IPS-18a (cell line): ENCODE results near the gene ERCC6.

ENCODE experiments used
- H3K27ac ChIP-seq: one replicate; pipeline ENCODE4 v1.5.1; 2013; ENCODE audit warnings: low read length
- H3K27me3 ChIP-seq: one replicate; pipeline ENCODE4 v1.6.1; 2013; ENCODE audit warnings: mild to moderate bottlenecking, low read length; ENCODE audit not compliant: control insufficient read depth, insufficient read depth
- H3K36me3 ChIP-seq: one replicate; pipeline ENCODE4 v1.6.1; 2013; ENCODE audit warnings: low read depth, low read length; ENCODE audit not compliant: control insufficient read depth
- H3K4me1 ChIP-seq: one replicate; pipeline ENCODE4 v1.6.1; 2013; ENCODE audit warnings: low read depth, low read length; ENCODE audit not compliant: control insufficient read depth
- H3K4me3 ChIP-seq: one replicate; pipeline ENCODE4 v1.5.1; 2013; ENCODE audit warnings: low read length
- H3K9ac ChIP-seq: one replicate; pipeline ENCODE4 v1.6.1; 2013; ENCODE audit warnings: mild to moderate bottlenecking, low read length, moderate library complexity
- H3K9me3 ChIP-seq: one replicate; pipeline ENCODE4 v1.6.1; 2013; ENCODE audit warnings: low read depth, low read length; ENCODE audit not compliant: control insufficient read depth

Gene ERCC6

DNA sequence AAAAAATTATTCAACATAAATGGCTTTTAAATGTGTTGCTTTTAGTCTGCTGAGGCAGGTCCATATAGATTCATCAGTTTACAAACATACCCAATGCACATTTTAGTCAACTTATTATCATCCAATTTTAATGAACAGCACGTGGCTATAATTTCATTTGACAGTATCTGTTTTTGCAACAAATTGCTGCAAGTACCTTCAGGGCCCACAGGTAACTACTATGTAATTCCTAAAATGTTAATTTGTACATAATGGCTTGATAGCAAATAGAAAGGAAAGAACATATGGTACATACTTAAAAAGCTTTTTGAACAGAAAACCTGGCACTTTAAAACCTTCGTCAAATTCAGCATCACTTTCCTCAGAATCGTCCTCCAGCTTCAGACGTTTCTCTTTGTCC, 33.3 kb downstream of the ERCC6 start:
- Histone ChIP-seq H3K4me3 (no peak overlapping the region), H3K4me1 (peaks cover 4% of the 10 kb centered on the region), H3K27me3 (no peaks in the 10 kb centered on the region), H3K36me3 (no peaks in the 10 kb centered on the region), H3K9ac (no peak overlapping the region), H3K9me3 (no peaks in the 10 kb centered on the region), H3K27ac (no peak overlapping the region)

DNA sequence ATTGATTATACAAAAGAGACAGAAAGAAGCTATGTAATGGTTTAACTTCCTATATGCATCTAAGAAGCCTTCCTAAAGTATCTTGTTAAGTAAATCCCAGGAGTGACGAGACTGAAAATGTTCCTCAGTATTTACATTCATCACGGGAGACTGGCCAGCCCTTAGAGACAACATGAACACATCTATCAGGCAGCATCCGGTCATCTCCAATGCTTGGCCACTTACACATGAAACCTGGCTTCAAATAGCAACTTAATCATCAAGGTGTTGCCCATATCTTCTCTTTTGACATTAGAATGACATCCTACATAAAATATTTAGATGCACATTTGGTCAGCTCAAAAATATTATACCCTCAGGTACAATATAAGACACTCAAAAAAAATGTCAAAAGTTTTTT, 33.8 kb downstream of the ERCC6 start:
- Histone ChIP-seq H3K4me3 (no peak overlapping the region), H3K9me3 (no peaks in the 10 kb centered on the region), H3K36me3 (no peaks in the 10 kb centered on the region), H3K9ac (no peak overlapping the region), H3K27me3 (no peaks in the 10 kb centered on the region), H3K27ac (no peak overlapping the region), H3K4me1 (peaks cover 4% of the 10 kb centered on the region)

DNA sequence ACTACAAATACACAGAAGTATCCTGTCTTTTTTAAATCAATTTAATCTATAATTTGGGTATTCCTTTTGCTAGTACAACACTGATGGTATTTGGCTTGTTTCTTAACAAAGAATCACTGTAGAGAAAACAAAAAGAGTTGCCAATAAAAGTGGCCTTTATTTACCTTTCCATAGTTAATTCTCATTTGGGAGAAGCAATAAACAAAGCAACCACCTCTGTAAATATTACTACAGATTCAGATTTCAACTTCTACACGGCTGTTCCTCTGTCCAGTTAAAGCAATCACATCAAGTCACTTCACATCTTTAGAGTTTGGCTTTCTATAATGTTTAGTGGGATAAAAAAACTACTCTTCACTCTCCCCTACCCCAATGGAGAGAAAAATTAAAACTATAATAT, 34.4 kb downstream of the ERCC6 start:
- Histone ChIP-seq H3K36me3 (no peaks in the 10 kb centered on the region), H3K4me1 (peaks cover 4% of the 10 kb centered on the region), H3K27ac (no peak overlapping the region), H3K27me3 (no peaks in the 10 kb centered on the region), H3K9ac (no peak overlapping the region), H3K9me3 (no peaks in the 10 kb centered on the region), H3K4me3 (no peak overlapping the region)

DNA sequence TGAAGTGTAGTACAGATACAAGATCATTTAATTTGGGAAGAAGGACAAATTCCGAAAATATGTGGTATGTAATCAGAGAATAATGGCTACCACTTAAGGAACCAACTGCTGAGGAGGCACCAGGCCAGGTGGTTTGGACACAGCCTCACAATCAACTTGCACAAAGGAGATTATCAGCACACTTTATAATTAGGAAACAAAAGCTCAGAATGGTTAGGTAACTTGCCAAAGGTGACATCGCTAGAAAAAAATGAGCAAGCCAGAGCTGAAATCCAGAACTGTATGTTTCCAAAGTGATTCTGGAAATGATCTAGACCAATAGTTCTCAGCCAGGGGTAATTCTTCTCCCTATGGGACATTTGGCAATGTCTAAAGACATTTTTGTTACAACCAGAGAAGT, 36.6 kb downstream of the ERCC6 start:
- peaks cover 4% of the 10 kb centered on the region for H3K4me1 ChIP-seq
- H3K36me3 ChIP-seq, result no peaks in the 10 kb centered on the region
- no peak overlapping the region for H3K27ac ChIP-seq
- H3K27me3 ChIP-seq, result no peaks in the 10 kb centered on the region
- H3K4me3 ChIP-seq, result no peak overlapping the region
- H3K9me3 ChIP-seq, result no peaks in the 10 kb centered on the region
- H3K9ac ChIP-seq, result no peak overlapping the region

DNA sequence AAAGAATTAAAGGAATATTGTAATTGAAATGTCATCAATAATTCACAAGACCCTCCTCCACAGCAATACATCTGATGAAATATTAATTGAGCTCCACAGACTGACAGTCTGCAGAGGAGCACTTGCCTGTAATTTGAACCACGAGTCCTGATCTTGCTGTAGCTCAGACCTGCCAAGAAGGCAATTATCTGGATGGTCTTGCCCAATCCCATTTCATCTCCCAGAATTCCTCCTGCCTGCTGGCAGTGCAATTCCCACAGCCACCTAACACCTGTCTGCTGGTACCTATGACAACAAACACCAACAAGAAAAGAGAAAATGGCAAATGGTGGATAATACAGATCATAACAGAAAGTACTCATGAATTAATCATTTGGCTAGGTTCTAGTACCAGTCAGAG, 38.5 kb downstream of the ERCC6 start:
- H3K27me3 ChIP-seq, result no peaks in the 10 kb centered on the region
- H3K9ac ChIP-seq, result no peak overlapping the region
- H3K4me1 ChIP-seq, result peaks cover 4% of the 10 kb centered on the region
- H3K27ac ChIP-seq, result no peak overlapping the region
- H3K9me3 ChIP-seq, result no peaks in the 10 kb centered on the region
- no peaks in the 10 kb centered on the region for H3K36me3 ChIP-seq
- H3K4me3 ChIP-seq, result no peak overlapping the region

DNA sequence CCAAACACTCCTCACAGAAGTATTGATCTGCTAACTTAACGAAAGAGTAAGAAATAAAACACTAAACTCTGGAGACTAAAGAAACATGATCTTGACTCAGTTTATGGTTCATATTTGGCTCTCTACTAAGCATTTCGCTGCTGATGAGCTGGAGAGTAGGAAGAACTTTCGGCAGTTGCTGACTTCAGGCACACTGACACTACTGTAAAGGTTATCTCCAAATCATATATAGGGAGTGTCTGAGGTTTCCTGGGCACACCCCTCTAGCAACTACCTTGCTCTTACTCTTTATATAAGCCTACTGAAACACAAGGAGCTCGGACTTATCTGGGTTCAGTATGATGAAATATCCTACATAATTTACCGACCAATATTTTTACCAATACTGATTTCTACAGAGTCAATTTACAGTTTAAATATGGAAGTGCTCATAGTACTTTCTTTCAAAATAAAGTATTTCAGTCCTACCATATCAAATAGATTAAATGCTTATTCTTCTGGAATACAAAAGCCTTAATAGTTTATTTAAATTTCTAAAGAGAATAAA, 39.5 kb downstream of the ERCC6 start:
- Histone ChIP-seq H3K4me1 (peaks cover 4% of the 10 kb centered on the region), H3K27ac (no peak overlapping the region), H3K4me3 (no peak overlapping the region), H3K9ac (no peak overlapping the region), H3K36me3 (no peaks in the 10 kb centered on the region), H3K9me3 (no peaks in the 10 kb centered on the region), H3K27me3 (no peaks in the 10 kb centered on the region)

DNA sequence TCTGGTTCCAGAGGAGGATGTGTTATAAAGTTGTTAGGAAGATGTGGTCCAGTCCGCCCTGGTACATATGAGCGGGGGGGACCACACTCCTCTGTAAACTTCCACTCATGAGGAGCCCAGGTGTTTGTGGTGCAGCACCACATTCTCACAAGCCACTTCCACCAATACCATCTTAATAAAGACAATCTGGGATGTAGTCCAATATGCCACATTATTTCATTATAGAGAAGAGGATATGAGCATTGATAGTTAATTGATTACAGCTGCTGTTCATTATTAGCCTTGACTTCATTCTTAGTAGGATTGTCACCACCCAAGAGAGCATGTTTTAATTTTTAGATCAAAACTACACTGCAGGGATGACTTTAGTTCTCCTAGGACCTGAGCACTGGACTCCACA, 40.5 kb downstream of the ERCC6 start:
- Histone ChIP-seq H3K27me3 (no peaks in the 10 kb centered on the region), H3K9ac (no peak overlapping the region), H3K27ac (no peak overlapping the region), H3K36me3 (no peaks in the 10 kb centered on the region), H3K4me1 (peaks cover 4% of the 10 kb centered on the region), H3K9me3 (no peaks in the 10 kb centered on the region), H3K4me3 (no peak overlapping the region)

DNA sequence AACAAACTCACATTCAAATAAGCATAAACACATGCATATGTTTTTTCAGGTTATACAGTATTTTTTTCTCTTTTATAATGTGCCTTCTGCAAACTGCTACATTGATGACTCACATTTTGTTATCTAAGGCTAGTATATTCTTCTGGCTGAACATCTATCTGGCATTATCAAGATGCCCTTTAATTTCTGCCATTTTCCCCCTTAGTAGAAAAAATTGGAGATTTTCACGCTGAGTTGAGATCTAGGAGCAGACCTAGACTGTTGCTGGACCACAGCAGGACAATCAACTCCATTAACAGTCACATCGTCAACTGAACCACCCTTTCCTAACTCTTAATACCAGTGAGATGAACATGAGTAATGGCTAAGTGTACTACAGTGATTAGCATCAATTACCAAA, 41.6 kb downstream of the ERCC6 start:
- Histone ChIP-seq H3K36me3 (no peaks in the 10 kb centered on the region), H3K4me3 (no peak overlapping the region), H3K4me1 (no peaks in the 10 kb centered on the region), H3K9ac (no peak overlapping the region), H3K27me3 (no peaks in the 10 kb centered on the region), H3K27ac (no peak overlapping the region), H3K9me3 (no peaks in the 10 kb centered on the region)

DNA sequence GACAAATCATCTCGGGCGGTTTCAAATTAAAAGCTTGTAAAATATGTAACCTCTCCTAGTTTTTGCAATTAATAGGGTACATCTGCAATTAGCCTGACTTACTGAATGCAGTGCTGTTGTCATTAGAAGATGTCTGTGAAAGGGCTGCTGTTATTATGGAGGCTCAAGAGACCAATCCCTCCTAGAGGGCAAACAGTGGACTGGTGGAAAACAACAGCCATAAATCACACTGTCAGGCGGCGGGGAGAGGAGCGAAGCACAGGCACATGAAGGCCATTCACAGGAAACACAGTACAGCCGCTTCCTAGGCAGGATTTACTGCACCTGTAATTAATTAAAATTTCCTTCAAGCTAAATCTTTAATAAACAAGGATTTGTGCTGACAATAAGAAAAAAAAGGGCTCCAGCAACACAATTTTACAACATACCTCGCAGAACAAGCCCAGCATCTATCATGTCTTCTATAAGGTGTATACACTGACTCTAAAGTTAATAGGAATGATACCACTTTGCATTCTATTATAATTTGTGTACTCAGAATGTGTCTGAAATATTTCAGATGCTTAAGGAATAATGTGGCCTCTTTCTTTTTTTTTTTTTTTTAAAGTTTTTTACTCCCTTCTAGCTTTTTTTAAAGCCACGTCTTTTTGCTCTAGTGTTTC, 50.7 kb downstream of the ERCC6 start:
- Histone ChIP-seq H3K27ac (no peak overlapping the region), H3K36me3 (no peaks in the 10 kb centered on the region)

DNA sequence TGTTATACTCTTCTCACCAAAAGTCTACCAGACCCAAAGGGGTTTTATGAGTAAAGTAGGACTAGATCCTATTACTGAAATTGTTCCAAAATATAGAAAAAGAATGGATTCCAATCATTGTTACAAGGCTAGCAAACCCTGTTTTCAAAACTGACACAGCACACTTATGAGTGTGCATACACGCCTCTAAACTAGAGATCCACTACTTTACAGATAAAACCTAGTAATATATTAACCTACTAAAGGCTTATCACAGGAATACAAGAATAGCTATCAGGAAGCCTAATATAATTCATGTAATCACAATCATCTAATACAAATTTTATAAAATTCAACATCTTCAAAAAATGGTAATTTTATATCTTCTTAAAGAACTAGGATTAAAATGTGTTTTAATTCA, 52.2 kb downstream of the ERCC6 start:
- no peak overlapping the region for H3K9ac ChIP-seq
- no peaks in the 10 kb centered on the region for H3K27me3 ChIP-seq
- no peaks in the 10 kb centered on the region for H3K36me3 ChIP-seq
- no peaks in the 10 kb centered on the region for H3K4me1 ChIP-seq
- no peak overlapping the region for H3K4me3 ChIP-seq
- H3K27ac ChIP-seq, result no peak overlapping the region
- H3K9me3 ChIP-seq, result no peaks in the 10 kb centered on the region

More for the DNA sequence above, 50.7 kb downstream of the ERCC6 start:
- Histone ChIP-seq H3K4me1 (no peaks in the 10 kb centered on the region), H3K4me3 (no peak overlapping the region), H3K27me3 (no peaks in the 10 kb centered on the region), H3K9ac (no peak overlapping the region), H3K9me3 (no peaks in the 10 kb centered on the region)

DNA sequence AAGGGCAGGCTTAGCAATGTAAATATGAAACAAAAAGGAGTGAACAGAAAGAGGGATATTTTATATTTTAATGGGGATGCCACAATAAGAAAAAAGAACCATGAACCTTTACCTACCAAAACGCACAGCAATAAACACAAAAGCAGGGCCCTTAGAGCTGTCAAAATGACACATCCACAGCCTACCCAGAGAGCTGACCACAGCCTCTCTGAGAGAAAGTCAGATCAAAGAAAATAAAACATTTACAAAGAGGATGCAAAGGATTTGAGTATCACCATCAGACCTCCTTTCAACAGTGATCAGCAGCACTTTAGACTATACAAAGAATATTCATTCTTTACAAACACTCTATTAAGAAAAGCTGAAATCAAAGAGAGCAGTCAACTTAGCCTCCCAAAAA, 52.9 kb downstream of the ERCC6 start:
- Histone ChIP-seq H3K4me3 (no peak overlapping the region), H3K27me3 (no peaks in the 10 kb centered on the region), H3K27ac (no peak overlapping the region), H3K9ac (no peak overlapping the region), H3K36me3 (no peaks in the 10 kb centered on the region), H3K4me1 (no peaks in the 10 kb centered on the region), H3K9me3 (no peaks in the 10 kb centered on the region)

DNA sequence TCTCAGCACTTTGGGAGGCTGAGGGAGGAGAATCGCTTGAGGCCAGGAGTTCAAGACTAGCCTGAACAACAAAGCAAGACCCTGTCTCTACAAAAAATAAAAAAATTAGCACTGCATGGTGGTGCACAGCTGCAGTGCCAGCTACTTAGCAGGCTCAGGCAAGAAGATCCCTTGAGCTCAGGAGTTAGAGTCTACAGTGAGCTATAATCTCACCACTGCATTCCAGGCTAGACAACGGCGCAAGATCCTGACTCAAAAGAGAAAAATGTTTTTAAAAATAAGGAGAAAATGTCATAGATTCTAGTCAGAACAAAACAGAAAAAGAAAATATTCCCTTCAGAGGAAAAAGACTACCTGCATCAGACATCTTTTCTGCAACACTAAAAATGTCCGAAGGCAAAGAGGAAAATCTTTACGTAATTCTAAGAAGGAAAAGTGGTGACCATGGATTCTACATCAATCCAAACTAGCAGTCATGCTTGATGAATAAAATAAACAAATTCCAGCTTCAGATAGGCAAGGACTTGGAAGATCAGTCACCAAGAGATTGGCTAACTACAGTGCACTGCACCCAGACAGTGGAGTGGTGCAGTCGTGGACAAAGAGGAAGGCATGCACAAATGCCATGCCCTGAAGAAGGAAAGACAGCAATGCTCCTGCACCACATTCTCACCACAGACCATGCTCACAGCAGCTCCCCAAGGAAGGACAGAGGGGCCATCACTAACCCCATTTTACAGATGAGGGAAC, 54.3 kb downstream of the ERCC6 start:
- Histone ChIP-seq H3K9ac (no peak overlapping the region), H3K27ac (no peak overlapping the region), H3K27me3 (no peaks in the 10 kb centered on the region), H3K36me3 (no peaks in the 10 kb centered on the region), H3K9me3 (no peaks in the 10 kb centered on the region), H3K4me3 (no peak overlapping the region), H3K4me1 (no peaks in the 10 kb centered on the region)
